ENCODE results near the gene GRM7. TPM values are rescaled to one million over a fixed set of nuclear protein-coding genes. Genes with fewer than 3 reads are reported as not detected.

GRM7 gene
- total and polyA plus RNA-seq, 2 of the 4 experiments (the other 2 are of a cell fraction) = not detected

- no peak overlapping the region for H2AK9ac ChIP-seq (replicated peaks; ENCODE audit: low read depth, low read length, poor library complexity)
- TF ChIP-seq RFX5 (IDR thresholded peaks at IDR 0.05; ENCODE audit: low read depth, low read length) = no peak
- no peak for TF ChIP-seq RAD21 (IDR thresholded peaks at IDR 0.05; ENCODE audit: low read length)
- TF ChIP-seq, protein P1, sequence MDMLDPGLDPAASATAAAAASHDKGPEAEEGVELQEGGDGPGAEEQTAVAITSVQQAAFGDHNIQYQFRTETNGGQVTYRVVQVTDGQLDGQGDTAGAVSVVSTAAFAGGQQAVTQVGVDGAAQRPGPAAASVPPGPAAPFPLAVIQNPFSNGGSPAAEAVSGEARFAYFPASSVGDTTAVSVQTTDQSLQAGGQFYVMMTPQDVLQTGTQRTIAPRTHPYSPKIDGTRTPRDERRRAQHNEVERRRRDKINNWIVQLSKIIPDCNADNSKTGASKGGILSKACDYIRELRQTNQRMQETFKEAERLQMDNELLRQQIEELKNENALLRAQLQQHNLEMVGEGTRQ (IDR thresholded peaks at IDR 0.05; ENCODE audit: low read depth, low read length) = no peak
- TF ChIP-seq CEBPB (IDR thresholded peaks at IDR 0.05; ENCODE audit: low read depth, low read length) = no peak
- peaks cover 15% of the 10 kb centered on the region for H3K9me3 ChIP-seq (ENCODE audit: control insufficient read depth, insufficient read depth, low read length)
- H3K23ac ChIP-seq (ENCODE audit: low read depth, low read length) = no peak overlapping the region
- H2BK20ac ChIP-seq (ENCODE audit: low read depth, low read length) = no peak overlapping the region
- CTCF ChIA-PET = no interaction called here
- H2AFZ ChIP-seq (replicated peaks; ENCODE audit: low read length, poor library complexity) = no peak overlapping the region
- no peaks in the 10 kb centered on the region for H4K20me1 ChIP-seq (ENCODE audit: insufficient read depth, low read length)
- H3K4me3 ChIP-seq (ENCODE audit: insufficient read depth, low read depth, low read length) = no peak overlapping the region
- intact Hi-C loops (cut with micrococcal nuclease) (no loop called here), in situ Hi-C loops (cut with MboI; ENCODE audit: low sequenced_read_pairs) (no loop called here), dilution Hi-C loops (cut with HindIII; ENCODE audit: low sequenced_read_pairs, unreplicated experiment) (no loop called here)
- ATAC-seq (ENCODE audit: low read depth) (no peak), DNase-seq (no peak)
- H2BK120ac ChIP-seq (ENCODE audit: low read depth, low read length) = no peak overlapping the region
- H3K27ac ChIP-seq (ENCODE audit: insufficient read depth, low read length) = no peak overlapping the region
- H2BK15ac ChIP-seq (ENCODE audit: low read depth, low read length) = no peak overlapping the region
- H3K4me1 ChIP-seq (ENCODE audit: control insufficient read depth, insufficient read depth, low read length) = no peaks in the 10 kb centered on the region
- H3K79me1 ChIP-seq (ENCODE audit: low read depth in 1 of 2, low read length in 2 of 2) = no peaks in the 10 kb centered on the region
- 20% methylated on average over 1 of the region's 4 CpGs; no CpG with 5 or more reads in 1 of the 2 experiments for WGBS, 2 experiments (ENCODE audit: extremely low coverage in 2 of 2, insufficient read length in 1 of 2)
- H3K18ac ChIP-seq (ENCODE audit: low read depth, low read length) = no peak overlapping the region
- H3K9me1 ChIP-seq (ENCODE audit: insufficient read depth, low read length) = no peaks in the 10 kb centered on the region
- H2AK5ac ChIP-seq (ENCODE audit: low read depth, low read length) = no peak overlapping the region
- BruUV-seq (replicated peaks) = no TSS peak
- no peak overlapping the region for H2BK5ac ChIP-seq (ENCODE audit: low read depth, low read length, poor library complexity, severe bottlenecking)
- no peaks in the 10 kb centered on the region for H3K27me3 ChIP-seq (ENCODE audit: control insufficient read depth, insufficient read depth, low read length)
- no peak overlapping the region for H4K5ac ChIP-seq (ENCODE audit: low read depth, low read length)
- H3K36me3 ChIP-seq (ENCODE audit: control insufficient read depth, insufficient read depth, low read length) = no peaks in the 10 kb centered on the region
- no peak overlapping the region for H3K9ac ChIP-seq (ENCODE audit: low read depth, low read length)
- no peak overlapping the region for H3K14ac ChIP-seq (replicated peaks; ENCODE audit: low read depth, low read length)
- POLR2A ChIA-PET (ENCODE audit: unreplicated experiment) = no interaction called here
- H3K4me2 ChIP-seq (ENCODE audit: low read depth, low read length) = no peak overlapping the region
- H3K4ac ChIP-seq (ENCODE audit: low read depth, low read length) = no peak overlapping the region
- H3K56ac ChIP-seq (ENCODE audit: extremely low read depth, insufficient read depth, low read length) = no peak overlapping the region
- H4K91ac ChIP-seq (ENCODE audit: insufficient read depth, low read depth, low read length) = no peak overlapping the region
- no peak overlapping the region for H4K8ac ChIP-seq (ENCODE audit: low read depth in 2 of 2, low read length in 2 of 2)
These were observed 770.0 kb downstream of the GRM7 start for GRCh38 chr3:7630925-7631324.

Data from IMR-90 (cell line).